Measurements from ENCODE around the gene GJB3.

DNA sequence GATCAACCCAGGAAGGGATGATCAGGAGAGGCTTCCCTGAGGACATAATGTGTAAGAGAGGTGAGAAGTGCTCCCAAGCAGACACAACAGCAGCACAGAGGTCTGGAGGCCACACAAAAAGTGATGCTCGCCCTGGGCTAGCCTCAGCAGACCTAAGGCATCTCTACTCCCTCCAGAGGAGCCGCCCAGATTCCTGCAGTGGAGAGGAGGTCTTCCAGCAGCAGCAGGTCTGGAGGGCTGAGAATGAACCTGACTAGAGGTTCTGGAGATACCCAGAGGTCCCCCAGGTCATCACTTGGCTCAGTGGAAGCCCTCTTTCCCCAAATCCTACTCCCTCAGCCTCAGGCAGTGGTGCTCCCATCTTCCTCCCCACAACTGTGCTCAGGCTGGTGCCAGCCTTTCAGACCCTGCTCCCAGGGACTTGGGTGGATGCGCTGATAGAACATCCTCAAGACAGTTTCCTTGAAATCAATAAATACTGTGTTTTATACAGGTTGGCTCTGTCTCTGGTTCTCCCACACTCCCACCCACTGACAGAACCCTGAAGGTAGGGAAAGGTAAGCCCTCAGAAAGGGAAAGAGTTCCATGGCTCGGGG, 5.0 kb downstream of the GJB3 start:
- TF ChIP-seq POLR2A (IDR thresholded peaks at IDR 0.05; ENCODE audit: low read length) = no peak
- TF ChIP-seq, protein P1, sequence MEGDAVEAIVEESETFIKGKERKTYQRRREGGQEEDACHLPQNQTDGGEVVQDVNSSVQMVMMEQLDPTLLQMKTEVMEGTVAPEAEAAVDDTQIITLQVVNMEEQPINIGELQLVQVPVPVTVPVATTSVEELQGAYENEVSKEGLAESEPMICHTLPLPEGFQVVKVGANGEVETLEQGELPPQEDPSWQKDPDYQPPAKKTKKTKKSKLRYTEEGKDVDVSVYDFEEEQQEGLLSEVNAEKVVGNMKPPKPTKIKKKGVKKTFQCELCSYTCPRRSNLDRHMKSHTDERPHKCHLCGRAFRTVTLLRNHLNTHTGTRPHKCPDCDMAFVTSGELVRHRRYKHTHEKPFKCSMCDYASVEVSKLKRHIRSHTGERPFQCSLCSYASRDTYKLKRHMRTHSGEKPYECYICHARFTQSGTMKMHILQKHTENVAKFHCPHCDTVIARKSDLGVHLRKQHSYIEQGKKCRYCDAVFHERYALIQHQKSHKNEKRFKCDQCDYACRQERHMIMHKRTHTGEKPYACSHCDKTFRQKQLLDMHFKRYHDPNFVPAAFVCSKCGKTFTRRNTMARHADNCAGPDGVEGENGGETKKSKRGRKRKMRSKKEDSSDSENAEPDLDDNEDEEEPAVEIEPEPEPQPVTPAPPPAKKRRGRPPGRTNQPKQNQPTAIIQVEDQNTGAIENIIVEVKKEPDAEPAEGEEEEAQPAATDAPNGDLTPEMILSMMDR (IDR thresholded peaks at IDR 0.05) = no peak
- TF ChIP-seq HOXA7 (CRISPR knock-in tag; IDR thresholded peaks at IDR 0.05) = no peak
- TF ChIP-seq POLR2AphosphoS2 (conservative IDR thresholded peaks at IDR 0.05; ENCODE audit: low read length) = no peak
- no peak for TF ChIP-seq ZSCAN20 (CRISPR knock-in tag; IDR thresholded peaks at IDR 0.05)
- TF ChIP-seq ZFP36 (IDR thresholded peaks at IDR 0.05; ENCODE audit: borderline replicate concordance, partially characterized antibody) = no peak
- TF ChIP-seq CEBPB (IDR thresholded peaks at IDR 0.05) = no peak
- no peak for TF ChIP-seq NFE2L2 (conservative IDR thresholded peaks at IDR 0.05; ENCODE audit: low read length)
- TF ChIP-seq, protein P2, sequence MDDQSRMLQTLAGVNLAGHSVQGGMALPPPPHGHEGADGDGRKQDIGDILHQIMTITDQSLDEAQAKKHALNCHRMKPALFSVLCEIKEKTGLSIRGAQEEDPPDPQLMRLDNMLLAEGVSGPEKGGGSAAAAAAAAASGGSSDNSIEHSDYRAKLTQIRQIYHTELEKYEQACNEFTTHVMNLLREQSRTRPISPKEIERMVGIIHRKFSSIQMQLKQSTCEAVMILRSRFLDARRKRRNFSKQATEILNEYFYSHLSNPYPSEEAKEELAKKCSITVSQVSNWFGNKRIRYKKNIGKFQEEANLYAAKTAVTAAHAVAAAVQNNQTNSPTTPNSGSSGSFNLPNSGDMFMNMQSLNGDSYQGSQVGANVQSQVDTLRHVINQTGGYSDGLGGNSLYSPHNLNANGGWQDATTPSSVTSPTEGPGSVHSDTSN (IDR thresholded peaks at IDR 0.05) = no peak
- TF ChIP-seq, protein P3, sequence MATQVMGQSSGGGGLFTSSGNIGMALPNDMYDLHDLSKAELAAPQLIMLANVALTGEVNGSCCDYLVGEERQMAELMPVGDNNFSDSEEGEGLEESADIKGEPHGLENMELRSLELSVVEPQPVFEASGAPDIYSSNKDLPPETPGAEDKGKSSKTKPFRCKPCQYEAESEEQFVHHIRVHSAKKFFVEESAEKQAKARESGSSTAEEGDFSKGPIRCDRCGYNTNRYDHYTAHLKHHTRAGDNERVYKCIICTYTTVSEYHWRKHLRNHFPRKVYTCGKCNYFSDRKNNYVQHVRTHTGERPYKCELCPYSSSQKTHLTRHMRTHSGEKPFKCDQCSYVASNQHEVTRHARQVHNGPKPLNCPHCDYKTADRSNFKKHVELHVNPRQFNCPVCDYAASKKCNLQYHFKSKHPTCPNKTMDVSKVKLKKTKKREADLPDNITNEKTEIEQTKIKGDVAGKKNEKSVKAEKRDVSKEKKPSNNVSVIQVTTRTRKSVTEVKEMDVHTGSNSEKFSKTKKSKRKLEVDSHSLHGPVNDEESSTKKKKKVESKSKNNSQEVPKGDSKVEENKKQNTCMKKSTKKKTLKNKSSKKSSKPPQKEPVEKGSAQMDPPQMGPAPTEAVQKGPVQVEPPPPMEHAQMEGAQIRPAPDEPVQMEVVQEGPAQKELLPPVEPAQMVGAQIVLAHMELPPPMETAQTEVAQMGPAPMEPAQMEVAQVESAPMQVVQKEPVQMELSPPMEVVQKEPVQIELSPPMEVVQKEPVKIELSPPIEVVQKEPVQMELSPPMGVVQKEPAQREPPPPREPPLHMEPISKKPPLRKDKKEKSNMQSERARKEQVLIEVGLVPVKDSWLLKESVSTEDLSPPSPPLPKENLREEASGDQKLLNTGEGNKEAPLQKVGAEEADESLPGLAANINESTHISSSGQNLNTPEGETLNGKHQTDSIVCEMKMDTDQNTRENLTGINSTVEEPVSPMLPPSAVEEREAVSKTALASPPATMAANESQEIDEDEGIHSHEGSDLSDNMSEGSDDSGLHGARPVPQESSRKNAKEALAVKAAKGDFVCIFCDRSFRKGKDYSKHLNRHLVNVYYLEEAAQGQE (IDR thresholded peaks at IDR 0.05) = no peak
- TF ChIP-seq, protein P4, sequence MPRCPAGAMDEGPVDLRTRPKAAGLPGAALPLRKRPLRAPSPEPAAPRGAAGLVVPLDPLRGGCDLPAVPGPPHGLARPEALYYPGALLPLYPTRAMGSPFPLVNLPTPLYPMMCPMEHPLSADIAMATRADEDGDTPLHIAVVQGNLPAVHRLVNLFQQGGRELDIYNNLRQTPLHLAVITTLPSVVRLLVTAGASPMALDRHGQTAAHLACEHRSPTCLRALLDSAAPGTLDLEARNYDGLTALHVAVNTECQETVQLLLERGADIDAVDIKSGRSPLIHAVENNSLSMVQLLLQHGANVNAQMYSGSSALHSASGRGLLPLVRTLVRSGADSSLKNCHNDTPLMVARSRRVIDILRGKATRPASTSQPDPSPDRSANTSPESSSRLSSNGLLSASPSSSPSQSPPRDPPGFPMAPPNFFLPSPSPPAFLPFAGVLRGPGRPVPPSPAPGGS (IDR thresholded peaks at IDR 0.05) = no peak
- no peak for TF ChIP-seq EP300 (IDR thresholded peaks at IDR 0.05)
- TF ChIP-seq ZC3H11A (IDR thresholded peaks at IDR 0.05) = no peak
